Neural cell (in vitro differentiated cells): ENCODE results near the gene NME4. TPM values are rescaled to one million over a fixed set of nuclear protein-coding genes. Genes with fewer than 3 reads are reported as not detected.
"Not testable (repeated sequence)": the region's sequence is repeated elsewhere in the genome, so short reads cannot be mapped to it uniquely, and the experiment has no call there.

Source experiments
- H2AFZ ChIP-seq: fragments of 200-600, 300-800 bp; sonication (generic), shearing (Covaris generic); 2 replicates; pipeline ENCODE4 v1.6.0; 2014; ENCODE audit warnings: low read depth, mild to moderate bottlenecking, antibody characterized with exemption, low read length, moderate library complexity
- H3F3A ChIP-seq: fragments of 200-600 bp; shearing (Covaris generic); 2 replicates; pipeline ENCODE4 v1.6.1; 2016; ENCODE audit warnings: mild to moderate bottlenecking, moderate library complexity, mixed read lengths, antibody characterized with exemption, low read length; ENCODE audit not compliant: insufficient read depth, poor library complexity, severe bottlenecking
- H3K27ac ChIP-seq: fragments of 200-600, 300-800 bp; sonication (generic), shearing (Covaris generic); 2 replicates; pipeline ENCODE4 v1.5.1; 2014; ENCODE audit warnings: mild to moderate bottlenecking, low read length, moderate library complexity
- H3K27me3 ChIP-seq: fragments of 300-800, 200-600 bp; sonication (generic), shearing (Covaris generic); 2 replicates; pipeline ENCODE4 v1.6.0; 2014; ENCODE audit warnings: mild to moderate bottlenecking, low read depth, low read length, moderate library complexity; ENCODE audit not compliant: insufficient read depth
- H3K36me3 ChIP-seq: fragments of 300-800, 200-600 bp; sonication (generic), shearing (Covaris generic); 2 replicates; pipeline ENCODE4 v1.5.1; 2014; ENCODE audit warnings: mild to moderate bottlenecking, antibody characterized with exemption, low read length, moderate library complexity; ENCODE audit not compliant: insufficient read depth
- H3K4me2 ChIP-seq: fragments of 300-800, 200-600 bp; sonication (generic), shearing (Covaris generic); 2 replicates; pipeline ENCODE4 v1.6.0; 2014; ENCODE audit warnings: mild to moderate bottlenecking, low read length
- H3K4me3 ChIP-seq: fragments of 300-800, 200-600 bp; sonication (generic), shearing (Covaris generic); 2 replicates; pipeline ENCODE4 v1.5.1; 2014; ENCODE audit warnings: mild to moderate bottlenecking, low read length, moderate library complexity
- H3K79me2 ChIP-seq: fragments of 200-600 bp; shearing (Covaris generic); replicated peaks from 2 replicates; pipeline ENCODE4 v1.6.0; 2014; ENCODE audit warnings: mild to moderate bottlenecking, low read length, moderate library complexity; ENCODE audit not compliant: insufficient read depth
- H3K9ac ChIP-seq: fragments of 300-800, 200-600 bp; sonication (generic), shearing (Covaris generic); 2 replicates; pipeline ENCODE4 v1.6.1; 2016; ENCODE audit warnings: mild to moderate bottlenecking, low read length, mixed read lengths
- H3K9me2 ChIP-seq: fragments of 200-600 bp; shearing (Covaris generic); 2 replicates; pipeline ENCODE4 v1.6.1; 2016; ENCODE audit warnings: mild to moderate bottlenecking, low read length, mixed read lengths; ENCODE audit not compliant: insufficient read depth
- H3K9me3 ChIP-seq: fragments of 200-600, 300-800 bp; sonication (generic), shearing (Covaris generic); 2 replicates; pipeline ENCODE4 v1.6.1; 2016; ENCODE audit warnings: mild to moderate bottlenecking, mixed run types, low read length, moderate library complexity, mixed read lengths
- H4K20me1 ChIP-seq: fragments of 200-600 bp; shearing (Covaris generic); 2 replicates; pipeline ENCODE4 v1.6.1; 2016; ENCODE audit warnings: mild to moderate bottlenecking, mixed run types; ENCODE audit not compliant: insufficient read depth
- EP300 ChIP-seq: fragments of 450-650 bp; conservative IDR thresholded peaks from 2 replicates; pipeline ENCODE4 v1.6.1; 2014; ENCODE audit warnings: antibody characterized with exemption, mild to moderate bottlenecking, moderate library complexity; ENCODE audit not compliant: poor library complexity, severe bottlenecking
- EZH2 ChIP-seq: fragments of 200-600, 300-800 bp; shearing (Covaris generic), sonication (generic); IDR thresholded peaks from 2 replicates; pipeline ENCODE4 v1.6.1; 2014; ENCODE audit warnings: antibody characterized with exemption, low read length, borderline replicate concordance, mild to moderate bottlenecking; ENCODE audit not compliant: insufficient read depth, poor library complexity, severe bottlenecking
- MXI1 ChIP-seq: fragments of 450-650 bp; conservative IDR thresholded peaks from 2 replicates; pipeline ENCODE4 v1.6.1; 2014; ENCODE audit warnings: antibody characterized with exemption, mild to moderate bottlenecking; ENCODE audit not compliant: poor library complexity, severe bottlenecking
- POLR2AphosphoS5 ChIP-seq: IDR thresholded peaks from 2 replicates; pipeline ENCODE4 v1.6.1; 2012
- RAD21 ChIP-seq: fragments of 450-650 bp; conservative IDR thresholded peaks from 2 replicates; pipeline ENCODE4 v1.6.1; 2014; ENCODE audit warnings: antibody characterized with exemption, mild to moderate bottlenecking, moderate library complexity
- polyA minus RNA-seq: library from RNA; depleted of rRNA, polyadenylated mRNA; stranded (reverse); fragments of >200 nt; gene quantifications from 2 replicates; pipeline ENCODE4 v1.2.3, GENCODE V29; 2014
- polyA plus RNA-seq: library from polyadenylated mRNA; depleted of rRNA; stranded (reverse); fragments of >200 nt; gene quantifications from 2 replicates; pipeline ENCODE4 v1.2.3, GENCODE V29; 2014
- TF ChIP-seq, protein P1 (sequence below): IDR thresholded peaks from 2 replicates; pipeline ENCODE4 v1.6.1; 2012; ENCODE audit warnings: borderline replicate concordance
- TF ChIP-seq, protein P2 (sequence below): fragments of 450-650 bp; IDR thresholded peaks from 2 replicates; pipeline ENCODE4 v1.5.1; 2014; ENCODE audit warnings: antibody characterized with exemption, mild to moderate bottlenecking, moderate library complexity; ENCODE audit not compliant: poor library complexity, severe bottlenecking

The NME4 gene
- polyA plus RNA-seq (63.4 and 65.2 TPM in 2 replicates), polyA minus RNA-seq (17.9 and 19.7 TPM in 2 replicates)

- Histone ChIP-seq H3K4me2 (no peak within 1 kb of the TSS), H3K9ac (peak within 1 kb of the TSS; percentile 65), H2AFZ (no peak within 1 kb of the TSS)
Measured at GRCh38 chr16:397135-397661, at the start of gene NME4. NME4 (plus strand) TSS chr16:397199; CDS start chr16:397223, 24 bp downstream.

GRCh38 chr16:347203-347602 lies 49.8 kb upstream of the NME4 start:
- Histone ChIP-seq H3K4me2 (no peak overlapping the region), H3K27me3 (no peaks in the 10 kb centered on the region), H3F3A (no peaks in the 10 kb centered on the region), H2AFZ (no peak overlapping the region), H3K79me2 (peaks cover 19% of the 10 kb centered on the region), H4K20me1 (no peaks in the 10 kb centered on the region), H3K9ac (no peak overlapping the region), H3K9me2 (no peaks in the 10 kb centered on the region), H3K4me3 (no peak overlapping the region), H3K9me3 (no peaks in the 10 kb centered on the region), H3K36me3 (no peaks in the 10 kb centered on the region), H3K27ac (no peak overlapping the region)
- TF ChIP-seq, protein P1, sequence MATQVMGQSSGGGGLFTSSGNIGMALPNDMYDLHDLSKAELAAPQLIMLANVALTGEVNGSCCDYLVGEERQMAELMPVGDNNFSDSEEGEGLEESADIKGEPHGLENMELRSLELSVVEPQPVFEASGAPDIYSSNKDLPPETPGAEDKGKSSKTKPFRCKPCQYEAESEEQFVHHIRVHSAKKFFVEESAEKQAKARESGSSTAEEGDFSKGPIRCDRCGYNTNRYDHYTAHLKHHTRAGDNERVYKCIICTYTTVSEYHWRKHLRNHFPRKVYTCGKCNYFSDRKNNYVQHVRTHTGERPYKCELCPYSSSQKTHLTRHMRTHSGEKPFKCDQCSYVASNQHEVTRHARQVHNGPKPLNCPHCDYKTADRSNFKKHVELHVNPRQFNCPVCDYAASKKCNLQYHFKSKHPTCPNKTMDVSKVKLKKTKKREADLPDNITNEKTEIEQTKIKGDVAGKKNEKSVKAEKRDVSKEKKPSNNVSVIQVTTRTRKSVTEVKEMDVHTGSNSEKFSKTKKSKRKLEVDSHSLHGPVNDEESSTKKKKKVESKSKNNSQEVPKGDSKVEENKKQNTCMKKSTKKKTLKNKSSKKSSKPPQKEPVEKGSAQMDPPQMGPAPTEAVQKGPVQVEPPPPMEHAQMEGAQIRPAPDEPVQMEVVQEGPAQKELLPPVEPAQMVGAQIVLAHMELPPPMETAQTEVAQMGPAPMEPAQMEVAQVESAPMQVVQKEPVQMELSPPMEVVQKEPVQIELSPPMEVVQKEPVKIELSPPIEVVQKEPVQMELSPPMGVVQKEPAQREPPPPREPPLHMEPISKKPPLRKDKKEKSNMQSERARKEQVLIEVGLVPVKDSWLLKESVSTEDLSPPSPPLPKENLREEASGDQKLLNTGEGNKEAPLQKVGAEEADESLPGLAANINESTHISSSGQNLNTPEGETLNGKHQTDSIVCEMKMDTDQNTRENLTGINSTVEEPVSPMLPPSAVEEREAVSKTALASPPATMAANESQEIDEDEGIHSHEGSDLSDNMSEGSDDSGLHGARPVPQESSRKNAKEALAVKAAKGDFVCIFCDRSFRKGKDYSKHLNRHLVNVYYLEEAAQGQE: no peak
- TF ChIP-seq EP300 (no peak), POLR2AphosphoS5 (no peak), MXI1 (no peak), RAD21 (no peak), EZH2 (no peak)
- TF ChIP-seq, protein P2, sequence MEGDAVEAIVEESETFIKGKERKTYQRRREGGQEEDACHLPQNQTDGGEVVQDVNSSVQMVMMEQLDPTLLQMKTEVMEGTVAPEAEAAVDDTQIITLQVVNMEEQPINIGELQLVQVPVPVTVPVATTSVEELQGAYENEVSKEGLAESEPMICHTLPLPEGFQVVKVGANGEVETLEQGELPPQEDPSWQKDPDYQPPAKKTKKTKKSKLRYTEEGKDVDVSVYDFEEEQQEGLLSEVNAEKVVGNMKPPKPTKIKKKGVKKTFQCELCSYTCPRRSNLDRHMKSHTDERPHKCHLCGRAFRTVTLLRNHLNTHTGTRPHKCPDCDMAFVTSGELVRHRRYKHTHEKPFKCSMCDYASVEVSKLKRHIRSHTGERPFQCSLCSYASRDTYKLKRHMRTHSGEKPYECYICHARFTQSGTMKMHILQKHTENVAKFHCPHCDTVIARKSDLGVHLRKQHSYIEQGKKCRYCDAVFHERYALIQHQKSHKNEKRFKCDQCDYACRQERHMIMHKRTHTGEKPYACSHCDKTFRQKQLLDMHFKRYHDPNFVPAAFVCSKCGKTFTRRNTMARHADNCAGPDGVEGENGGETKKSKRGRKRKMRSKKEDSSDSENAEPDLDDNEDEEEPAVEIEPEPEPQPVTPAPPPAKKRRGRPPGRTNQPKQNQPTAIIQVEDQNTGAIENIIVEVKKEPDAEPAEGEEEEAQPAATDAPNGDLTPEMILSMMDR: no peak

More at GRCh38 chr16:397135-397661, at the start of gene NME4:
- Histone ChIP-seq H3K9me2 (no peaks in the 10 kb centered on the region), H3K79me2 (no peaks in the 10 kb centered on the region), H3K27me3 (no peaks in the 10 kb centered on the region), H4K20me1 (no peaks in the 10 kb centered on the region), H3K27ac (peak within 1 kb of the TSS; percentile 36), H3K4me3 (peak within 1 kb of the TSS; percentile 62), H3F3A (no peaks in the 10 kb centered on the region), H3K36me3 (no peaks in the 10 kb centered on the region), H3K9me3 (no peaks in the 10 kb centered on the region)
- TF ChIP-seq POLR2AphosphoS5 (peak; percentile 2), EP300 (no peak), MXI1 (peak; percentile 57)
- TF ChIP-seq, protein P2: no peak

DNA sequence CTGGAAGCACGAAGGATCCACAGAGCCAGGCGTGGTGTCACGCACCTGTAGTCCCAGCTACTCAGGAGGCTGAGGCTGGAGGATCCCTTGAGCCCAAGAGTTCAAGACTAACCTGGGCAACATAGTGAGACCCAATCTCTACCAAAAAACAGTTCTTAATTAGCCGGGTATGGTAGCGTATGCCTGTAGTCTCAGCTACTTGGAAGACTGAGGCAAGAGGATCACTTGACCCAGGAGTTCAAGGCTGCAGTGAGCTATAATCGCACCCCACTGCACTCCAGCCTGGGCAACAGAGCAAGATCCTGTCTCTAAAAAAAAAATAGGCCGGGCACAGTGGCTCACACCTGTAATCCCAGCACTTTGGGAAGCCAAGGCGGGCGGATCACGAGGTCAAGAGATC lies 48.5 kb upstream of the NME4 start:
- not testable (repeated sequence) for H3K27ac ChIP-seq, H4K20me1 ChIP-seq, H3K9ac ChIP-seq, H3K27me3 ChIP-seq, H3K36me3 ChIP-seq, H3K9me3 ChIP-seq, H3K9me2 ChIP-seq, H3K4me3 ChIP-seq, H3F3A ChIP-seq, H3K4me2 ChIP-seq, H2AFZ ChIP-seq
- H3K79me2 ChIP-seq: peaks cover 19% of the 10 kb centered on the region
